Activated B cell treated with CpG ODN at 0.5 μM for 24 hours (primary cell): ENCODE measurements around the gene ATP1B1. TPM values are rescaled to one million over a fixed set of nuclear protein-coding genes. Genes with fewer than 3 reads are reported as not detected.
A peak's percentile ranks its signal among the peaks of the same experiment; 100 is the strongest.

Source experiments
- ATAC-seq: fragments of 200-7000 bp; cut with Tn5 transposase; one replicate; pipeline ENCODE4 v1.10.0; 2021; ENCODE audit warnings: low read depth, mild to moderate bottlenecking, moderate library complexity
- CTCF ChIA-PET: fragments of 350-600 bp; sonication (Branson Sonifier 250); formaldehyde crosslinking; loops from one replicate; lab custom pipeline; 2021; ENCODE audit warnings: antibody characterized with exemption; lab: Charles Lee
- POLR2A ChIA-PET: fragments of 350-600 bp; sonication (Branson Sonifier 250); formaldehyde crosslinking; loops from one replicate; lab custom pipeline; 2021; ENCODE audit warnings: antibody characterized with exemption; lab: Charles Lee
- DNase-seq: peaks from one replicate; pipeline ENCODE4 v3.0.0; 2022
- H3K27ac Mint-ChIP-seq: one replicate; pipeline ENCODE4 v1.8.0; 2020; ENCODE audit warnings: mixed read lengths
- H3K27me3 Mint-ChIP-seq: one replicate; pipeline ENCODE4 v1.8.0; 2021; ENCODE audit warnings: mixed read lengths
- H3K36me3 Mint-ChIP-seq: one replicate; pipeline ENCODE4 v1.8.0; 2021; ENCODE audit warnings: low read depth, mixed read lengths
- H3K4me1 Mint-ChIP-seq: one replicate; pipeline ENCODE4 v1.8.0; 2021; ENCODE audit warnings: mixed read lengths
- H3K4me3 Mint-ChIP-seq: one replicate; pipeline ENCODE4 v1.8.0; 2020; ENCODE audit warnings: mild to moderate bottlenecking, mixed read lengths
- H3K9me3 Mint-ChIP-seq: one replicate; pipeline ENCODE4 v1.8.0; 2020; ENCODE audit warnings: mixed read lengths
- CTCF ChIP-seq: fragments of 200-600 bp; IDR thresholded peaks from one replicate; pipeline ENCODE4 v1.8.0; 2022; ENCODE audit warnings: antibody characterized with exemption, mild to moderate bottlenecking
- intact Hi-C: fragments of 100-400 bp; cut with micrococcal nuclease; formaldehyde crosslinking; loops from one replicate; pipeline ENCODE4 v1.15.1; 2024
- total RNA-seq: library from RNA; stranded (reverse); gene quantifications from 2 replicates; pipeline ENCODE4 v1.2.3, GENCODE V29; 2022

The ATP1B1 gene
- total RNA-seq, 1 donor from 2014 or later, result 1.6 TPM

GRCh38 chr1:169089776-169090175 is 16.7 kb upstream of the ATP1B1 start:
- Mint-ChIP-seq H3K27ac (no peak overlapping the region), H3K4me1 (peaks cover 24% of the 10 kb centered on the region), H3K27me3 (peaks cover 10% of the 10 kb centered on the region), H3K36me3 (no peaks in the 10 kb centered on the region), H3K9me3 (no peaks in the 10 kb centered on the region), H3K4me3 (no peak overlapping the region)
- CTCF ChIA-PET, result no interaction called here
- ATAC-seq, result no peak
- no peak for TF ChIP-seq CTCF
- intact Hi-C loops, result no loop called here
- no peak for DNase-seq
- POLR2A ChIA-PET, result no interaction called here

- no peak for ATAC-seq
- ChIA-PET POLR2A (no interaction called here), CTCF (no interaction called here)
- no peak for DNase-seq
- TF ChIP-seq CTCF, result no peak
- peaks cover 24% of the 10 kb centered on the region for H3K4me1 Mint-ChIP-seq
- H3K36me3 Mint-ChIP-seq, result no peaks in the 10 kb centered on the region
- no peak overlapping the region for H3K27ac Mint-ChIP-seq
- H3K9me3 Mint-ChIP-seq, result no peaks in the 10 kb centered on the region
- intact Hi-C loops, result no loop called here
- H3K27me3 Mint-ChIP-seq, result peaks cover 10% of the 10 kb centered on the region
- H3K4me3 Mint-ChIP-seq, result no peak overlapping the region
Measured at GRCh38 chr1:169090308-169090899, 16.1 kb upstream of the ATP1B1 start.

GRCh38 chr1:169090900-169091311 is 15.6 kb upstream of the ATP1B1 start:
- Mint-ChIP-seq H3K36me3 (no peaks in the 10 kb centered on the region), H3K4me3 (no peak overlapping the region), H3K27me3 (peaks cover 12% of the 10 kb centered on the region), H3K27ac (no peak overlapping the region), H3K9me3 (peaks cover 2% of the 10 kb centered on the region), H3K4me1 (peaks cover 24% of the 10 kb centered on the region)
- ATAC-seq (no peak), DNase-seq (no peak)
- POLR2A ChIA-PET, result no interaction called here
- TF ChIP-seq CTCF, result no peak
- CTCF ChIA-PET, result no interaction called here
- intact Hi-C loops, result no loop called here

GRCh38 chr1:169091480-169091941 is 15.0 kb upstream of the ATP1B1 start:
- POLR2A ChIA-PET, result no interaction called here

GRCh38 chr1:169092399-169092798 is 14.1 kb upstream of the ATP1B1 start:
- peaks cover 2% of the 10 kb centered on the region for H3K9me3 Mint-ChIP-seq
- no peak overlapping the region for H3K4me3 Mint-ChIP-seq
- ATAC-seq (no peak), DNase-seq (no peak)
- H3K27me3 Mint-ChIP-seq, result peaks cover 18% of the 10 kb centered on the region
- ChIA-PET CTCF (no interaction called here), POLR2A (no interaction called here)
- intact Hi-C loops, result no loop called here
- H3K4me1 Mint-ChIP-seq, result peaks cover 14% of the 10 kb centered on the region
- H3K36me3 Mint-ChIP-seq, result no peaks in the 10 kb centered on the region
- H3K27ac Mint-ChIP-seq, result no peak overlapping the region
- TF ChIP-seq CTCF, result no peak

More at GRCh38 chr1:169091480-169091941, 15.0 kb upstream of the ATP1B1 start:
- H3K4me3 Mint-ChIP-seq, result no peak overlapping the region
- H3K27ac Mint-ChIP-seq, result no peak overlapping the region
- H3K4me1 Mint-ChIP-seq, result peaks cover 23% of the 10 kb centered on the region
- DNase-seq (no peak), ATAC-seq (peak; percentile 45)
- no peaks in the 10 kb centered on the region for H3K36me3 Mint-ChIP-seq
- TF ChIP-seq CTCF, result no peak
- H3K27me3 Mint-ChIP-seq, result peaks cover 17% of the 10 kb centered on the region
- intact Hi-C loops, result no loop called here
- H3K9me3 Mint-ChIP-seq, result peaks cover 2% of the 10 kb centered on the region
- CTCF ChIA-PET, result no interaction called here
